B cell (primary cell): ENCODE measurements around the gene CNTNAP4. TPM values are rescaled to one million over a fixed set of nuclear protein-coding genes. Genes with fewer than 3 reads are reported as not detected.

Experiments used
- ATAC-seq: fragments of 200-7000 bp; cut with Tn5 transposase; one replicate; pipeline ENCODE4 v1.10.0; 2021; ENCODE audit warnings: low read depth, mild to moderate bottlenecking, moderate number of reproducible peaks, moderate library complexity
- CTCF ChIA-PET: fragments of 350-600 bp; sonication (Branson Sonifier 250); formaldehyde crosslinking; loops from one replicate; lab custom pipeline; 2021; ENCODE audit warnings: antibody characterized with exemption, inconsistent platforms; lab: Charles Lee
- POLR2A ChIA-PET: fragments of 350-600 bp; sonication (Branson Sonifier 250); formaldehyde crosslinking; loops from one replicate; lab custom pipeline; 2021; ENCODE audit warnings: antibody characterized with exemption; lab: Charles Lee
- DNase-seq: peaks from one replicate; pipeline ENCODE4 v3.0.0; 2013
- H2AFZ ChIP-seq: 2 replicates; pipeline ENCODE4 v1.6.1; 2012; ENCODE audit warnings: mild to moderate bottlenecking, low read depth, low read length; ENCODE audit not compliant: insufficient read depth, poor library complexity, severe bottlenecking
- H3K27ac ChIP-seq, 2 donors: 1 replicate in 1 of 2; 2 replicates in 1 of 2; pipeline ENCODE4 v1.5.1; 2012 to 2013; ENCODE audit warnings: low read length in 2 of 2, mild to moderate bottlenecking in 2 of 2, moderate library complexity in 1 of 2
- H3K27me3 ChIP-seq, 4 experiments: fragments of 200-600 bp in 1 of 4; sonication (generic) in 1 of 4; replicated peaks in 1 of 4; 1 replicate in 2 of 4; 2 replicates in 2 of 4; pipeline versions ENCODE4 v1.6.1 to v1.7.0; 2013 to 2016; ENCODE audit warnings: low read length in 3 of 4, mild to moderate bottlenecking in 2 of 4, mixed read lengths in 1 of 4, moderate library complexity in 1 of 4; ENCODE audit not compliant: insufficient read depth in 4 of 4, control insufficient read depth in 3 of 4; ENCODE audit errors: control extremely low read depth in 1 of 4
- H3K36me3 ChIP-seq, 2 experiments: replicated peaks in 1 of 2; 1 replicate in 1 of 2; 2 replicates in 1 of 2; pipeline versions ENCODE4 v1.6.1 to v1.7.1; 2013; ENCODE audit warnings: low read length in 1 of 2; ENCODE audit not compliant: insufficient read depth in 2 of 2, control insufficient read depth in 1 of 2; ENCODE audit errors: control extremely low read depth in 1 of 2, extremely low read depth in 1 of 2
- H3K4me1 ChIP-seq, 2 donors: fragments of 200-600 bp in 1 of 2; sonication (generic) in 1 of 2; 1 replicate in 1 of 2; 2 replicates in 1 of 2; pipeline versions ENCODE4 v1.5.1 to v1.6.1; 2013 to 2017; ENCODE audit warnings: low read length in 2 of 2; ENCODE audit not compliant: control insufficient read depth in 2 of 2, insufficient read depth in 2 of 2
- H3K4me2 ChIP-seq: replicated peaks from 2 replicates; pipeline ENCODE3; 2012; ENCODE audit warnings: mild to moderate bottlenecking, low read depth, low read length; ENCODE audit not compliant: poor library complexity, severe bottlenecking
- H3K4me3 ChIP-seq, 5 experiments: fragments of 200-600 bp in 1 of 5; sonication (generic) in 1 of 5; 1 replicate in 3 of 5; 2 replicates in 2 of 5; pipeline versions ENCODE4 v1.5.1 to v1.7.0; 2011 to 2016; ENCODE audit warnings: low read length in 4 of 5, mild to moderate bottlenecking in 4 of 5, low read depth in 2 of 5, control low read depth in 1 of 5, moderate library complexity in 1 of 5; ENCODE audit not compliant: insufficient read depth in 1 of 5; ENCODE audit errors: control extremely low read depth in 1 of 5, extremely low read depth in 1 of 5
- H3K79me2 ChIP-seq: fragments of 200-600 bp; sonication (generic); one replicate; pipeline ENCODE4 v1.6.0; 2016; ENCODE audit warnings: low read length; ENCODE audit not compliant: control insufficient read depth, insufficient read depth
- H3K9ac ChIP-seq: fragments of 200-600 bp; sonication (generic); 2 replicates; pipeline ENCODE4 v1.6.1; 2017; ENCODE audit warnings: mild to moderate bottlenecking, low read length, moderate library complexity
- H3K9me3 ChIP-seq, 3 donors: one replicate each; pipeline versions ENCODE4 v1.6.1 to v1.7.1; 2013; ENCODE audit warnings: low read length in 2 of 3; ENCODE audit not compliant: control insufficient read depth in 2 of 3, insufficient read depth in 1 of 3; ENCODE audit errors: control extremely low read depth in 1 of 3
- H4K20me1 ChIP-seq: 2 replicates; pipeline ENCODE4 v1.6.0; 2012; ENCODE audit warnings: mild to moderate bottlenecking, low read length; ENCODE audit not compliant: insufficient read depth, control insufficient read depth, poor library complexity, severe bottlenecking
- H3K27ac Mint-ChIP-seq: one replicate; pipeline ENCODE4 v1.8.0; 2021; ENCODE audit warnings: mixed read lengths
- H3K27me3 Mint-ChIP-seq: one replicate; pipeline ENCODE4 v1.8.0; 2021; ENCODE audit warnings: mixed read lengths
- H3K4me1 Mint-ChIP-seq: one replicate; pipeline ENCODE4 v1.8.0; 2021; ENCODE audit warnings: mixed read lengths
- H3K4me3 Mint-ChIP-seq: one replicate; pipeline ENCODE4 v1.8.0; 2021; ENCODE audit warnings: mixed read lengths
- H3K9me3 Mint-ChIP-seq: one replicate; pipeline ENCODE4 v1.8.0; 2022; ENCODE audit warnings: mixed read lengths; ENCODE audit not compliant: insufficient read depth
- CTCF ChIP-seq: fragments of 200-600 bp; IDR thresholded peaks from one replicate; pipeline ENCODE4 v1.8.0; 2022; ENCODE audit warnings: antibody characterized with exemption, mild to moderate bottlenecking
- EZH2 ChIP-seq: IDR thresholded peaks from 2 replicates; pipeline ENCODE4 v1.6.1; 2012; ENCODE audit warnings: borderline replicate concordance, low read depth, mild to moderate bottlenecking, moderate library complexity, low read length; ENCODE audit not compliant: insufficient read depth, poor library complexity, severe bottlenecking
- WGBS: methylation state at CpG from one replicate; pipeline ENCODE4 v1.1.5; 2013; ENCODE audit warnings: missing lambda C conversion rate; ENCODE audit not compliant: insufficient coverage; 5-methylcytosine and 5-hydroxymethylcytosine counted together
- intact Hi-C: fragments of 100-400 bp; cut with micrococcal nuclease; formaldehyde crosslinking; loops from one replicate; pipeline ENCODE4 v1.10.0; 2022
- polyA plus RNA-seq: library from polyadenylated mRNA; depleted of rRNA; stranded (reverse); fragments of >200 nt; gene quantifications from 2 replicates; pipeline ENCODE4 v1.2.3, GENCODE V29; 2012
- total RNA-seq, 2 donors: library from RNA; stranded (reverse); fragments of 120-200 nt in 1 of 2; gene quantifications; 1 replicate in 1 of 2; 2 replicates in 1 of 2; pipeline versions ENCODE4 v1.2.3 to v1.2.4, GENCODE V29; 2013 to 2022

CNTNAP4 gene
- total and polyA plus RNA-seq, 2 donors (not counting 1 experiment from before 2014, with no cell fraction given): 0.06 TPM; not detected in 1

- Mint-ChIP-seq H3K4me3 (no peak overlapping the region), H3K9me3 (peaks cover 3% of the 10 kb centered on the region), H3K4me1 (no peaks in the 10 kb centered on the region), H3K27me3 (no peaks in the 10 kb centered on the region), H3K27ac (no peak overlapping the region)
- Histone ChIP-seq H3K36me3 (no peaks in the 10 kb centered on the region), H3K4me1 (no peaks in the 10 kb centered on the region), H4K20me1 (no peaks in the 10 kb centered on the region), H3K4me3 (no peak overlapping the region), H3K27ac (no peak overlapping the region), H3K79me2 (no peaks in the 10 kb centered on the region), H2AFZ (no peak overlapping the region), H3K9ac (no peak overlapping the region), H3K9me3 (peaks cover 0 to 2% (median 0%) of the 10 kb centered on the region in 3 donors), H3K27me3 (no peaks in the 10 kb centered on the region), H3K4me2 (no peak overlapping the region)
- TF ChIP-seq CTCF (no peak), EZH2 (no peak)
- ChIA-PET CTCF (no interaction called here), POLR2A (no interaction called here)
- ATAC-seq (no peak), DNase-seq (no peak)
- intact Hi-C loops: no loop called here
- WGBS: no CpG with 5 or more reads among the region's 2 CpGs
These were observed 34.1 kb downstream of the CNTNAP4 start for GRCh38 chr16:76311260-76311659.

- H3K9me3 ChIP-seq: no peaks in the 10 kb centered on the region
- no peak overlapping the region for H3K4me3 ChIP-seq
- H3K27ac Mint-ChIP-seq: no peak overlapping the region
- ChIA-PET POLR2A (no interaction called here), CTCF (no interaction called here)
- H3K27me3 ChIP-seq: no peaks in the 10 kb centered on the region
- no peaks in the 10 kb centered on the region for H4K20me1 ChIP-seq
- no peak overlapping the region for H2AFZ ChIP-seq
- no peaks in the 10 kb centered on the region for H3K9me3 Mint-ChIP-seq
- intact Hi-C loops: no loop called here
- no peaks in the 10 kb centered on the region for H3K4me1 ChIP-seq
- no peak overlapping the region for H3K9ac ChIP-seq
- H3K27ac ChIP-seq: no peak overlapping the region
- TF ChIP-seq EZH2 (no peak), CTCF (no peak)
- H3K27me3 Mint-ChIP-seq: no peaks in the 10 kb centered on the region
- DNase-seq (no peak), ATAC-seq (no peak)
- no peak overlapping the region for H3K4me2 ChIP-seq
- H3K4me3 Mint-ChIP-seq: no peak overlapping the region
- H3K79me2 ChIP-seq: no peaks in the 10 kb centered on the region
- no peaks in the 10 kb centered on the region for H3K4me1 Mint-ChIP-seq
- H3K36me3 ChIP-seq: no peaks in the 10 kb centered on the region
These were observed 41.4 kb downstream of the CNTNAP4 start for GRCh38 chr16:76318565-76318964.
